GM18511 (cell line): ENCODE data around the gene GIGYF2.

Source experiments
- ATAC-seq: cut with Tn5 transposase; IDR thresholded peaks from one replicate; pipeline ENCODE4 v1.9.1; 2021; ENCODE audit warnings: mild to moderate bottlenecking, moderate library complexity; ENCODE audit not compliant: unreplicated experiment

Gene GIGYF2

GRCh38 chr2:232859385-232859916 lies 162.3 kb downstream of the GIGYF2 start:
- no peak for ATAC-seq

GRCh38 chr2:232860593-232861241 lies 163.6 kb downstream of the GIGYF2 start:
- ATAC-seq, result no peak

- no peak for ATAC-seq
Observed at GRCh38 chr2:232861353-232861752, 164.2 kb downstream of the GIGYF2 start.

DNA sequence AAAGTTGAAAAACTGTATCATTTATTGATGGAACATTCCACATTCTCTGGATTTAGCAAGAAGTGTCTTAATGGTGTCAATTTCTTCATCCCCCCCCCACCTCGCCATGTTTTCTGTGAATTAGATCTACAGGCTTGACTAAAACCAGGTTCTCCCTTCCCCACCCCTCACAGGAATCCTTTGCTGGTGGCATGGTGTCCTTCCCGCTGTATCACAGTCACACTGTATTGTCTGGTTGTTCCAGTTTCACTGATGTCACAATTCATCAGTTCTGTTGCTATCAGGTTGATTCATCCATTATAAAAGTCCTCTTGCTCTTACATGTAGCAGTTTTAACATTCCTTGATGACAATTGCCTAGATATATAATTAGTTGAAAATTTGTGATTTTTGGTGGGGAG lies 166.9 kb downstream of the GIGYF2 start:
- ATAC-seq, result no peak

- ATAC-seq, result no peak
Observed at GRCh38 chr2:232865165-232865564, 168.0 kb downstream of the GIGYF2 start.

DNA sequence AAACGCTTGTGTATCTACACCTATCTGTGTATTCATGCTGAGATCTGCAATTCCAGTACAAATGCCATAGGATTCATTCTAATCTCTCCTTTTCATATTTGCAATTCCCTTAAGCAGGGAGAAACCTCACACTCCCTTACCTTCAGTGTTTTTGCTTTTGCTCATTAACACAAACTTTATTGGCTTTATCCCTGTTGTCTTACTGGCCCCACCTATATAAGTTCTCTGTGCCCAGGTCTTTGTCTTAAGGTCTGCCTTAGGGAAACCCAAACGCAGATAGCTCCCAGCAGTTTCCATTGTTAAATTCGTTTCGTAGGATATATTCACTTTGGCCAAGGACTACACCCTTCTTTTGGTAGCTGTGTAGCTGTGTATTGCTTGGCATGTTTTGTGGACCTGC lies 169.0 kb downstream of the GIGYF2 start:
- no peak for ATAC-seq

- no peak for ATAC-seq
Observed at GRCh38 chr2:232869138-232870017, 172.2 kb downstream of the GIGYF2 start.

DNA sequence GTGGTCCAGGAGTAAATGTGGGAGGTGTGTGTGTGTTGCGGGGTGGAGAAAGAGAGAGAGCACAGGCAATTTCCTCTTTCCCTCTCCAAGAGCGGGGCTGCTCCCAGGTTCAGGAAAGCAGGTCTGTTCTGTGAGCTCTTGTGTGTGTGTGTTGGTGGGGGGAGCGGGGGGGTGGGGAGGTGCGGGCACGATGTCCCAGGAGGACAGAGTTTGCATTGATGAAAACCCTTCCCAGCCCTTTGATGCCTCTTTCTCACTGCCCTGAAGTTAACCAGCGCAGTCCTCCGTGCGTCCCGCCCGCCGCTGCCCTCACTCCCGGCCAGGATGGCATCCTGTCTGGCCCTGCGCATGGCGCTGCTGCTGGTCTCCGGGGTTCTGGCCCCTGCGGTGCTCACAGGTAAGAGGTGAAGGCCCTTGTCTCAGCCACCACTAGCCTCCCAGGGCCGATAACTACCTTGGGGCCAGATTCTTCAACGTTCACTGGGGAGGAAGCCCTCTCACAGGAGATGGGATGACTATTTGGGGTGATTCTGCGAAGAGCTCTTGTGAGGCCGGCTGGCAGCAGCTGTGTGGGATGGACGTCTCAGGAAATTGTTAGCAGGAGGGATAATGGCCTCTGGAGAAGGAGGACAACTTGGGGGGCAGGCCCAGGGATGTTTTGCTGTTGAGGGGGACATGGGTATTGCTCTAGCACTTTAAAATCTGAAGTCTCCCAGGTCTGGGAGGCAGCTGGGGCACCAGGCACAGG lies 173.1 kb downstream of the GIGYF2 start, which contains the start of gene SNORC:
TSS of gene SNORC (plus strand) at position 247 of the 748 bp plus-strand sequence. CDS start at position 325, 78 bp downstream.
- ATAC-seq, result no peak

- ATAC-seq, result no peak
Observed at GRCh38 chr2:232870766-232871371, 173.7 kb downstream of the GIGYF2 start.

- ATAC-seq, result no peak
Observed at GRCh38 chr2:232871418-232871834, 174.3 kb downstream of the GIGYF2 start.

- no peak for ATAC-seq
Observed at GRCh38 chr2:232871835-232872736, 175.0 kb downstream of the GIGYF2 start.

DNA sequence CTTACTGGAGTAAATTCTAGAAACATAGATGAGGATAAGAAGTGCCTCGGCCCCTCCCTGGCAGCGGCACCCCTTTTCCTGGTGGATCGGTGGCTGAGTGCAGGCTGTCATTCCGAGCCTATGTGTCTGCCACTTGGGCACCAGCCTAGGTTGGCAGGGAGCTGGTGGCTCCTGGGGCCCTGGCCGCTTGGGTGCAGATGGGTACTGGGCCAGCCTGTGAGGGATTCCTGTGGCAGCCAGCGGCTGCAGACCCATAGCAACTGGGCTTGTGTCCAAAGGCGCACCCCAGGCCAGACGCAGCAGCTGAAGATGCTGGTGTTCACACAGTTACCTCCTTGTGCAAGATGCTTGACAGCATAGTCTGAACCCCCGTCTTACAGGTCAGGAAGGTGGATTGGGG lies 175.7 kb downstream of the GIGYF2 start:
- no peak for ATAC-seq

DNA sequence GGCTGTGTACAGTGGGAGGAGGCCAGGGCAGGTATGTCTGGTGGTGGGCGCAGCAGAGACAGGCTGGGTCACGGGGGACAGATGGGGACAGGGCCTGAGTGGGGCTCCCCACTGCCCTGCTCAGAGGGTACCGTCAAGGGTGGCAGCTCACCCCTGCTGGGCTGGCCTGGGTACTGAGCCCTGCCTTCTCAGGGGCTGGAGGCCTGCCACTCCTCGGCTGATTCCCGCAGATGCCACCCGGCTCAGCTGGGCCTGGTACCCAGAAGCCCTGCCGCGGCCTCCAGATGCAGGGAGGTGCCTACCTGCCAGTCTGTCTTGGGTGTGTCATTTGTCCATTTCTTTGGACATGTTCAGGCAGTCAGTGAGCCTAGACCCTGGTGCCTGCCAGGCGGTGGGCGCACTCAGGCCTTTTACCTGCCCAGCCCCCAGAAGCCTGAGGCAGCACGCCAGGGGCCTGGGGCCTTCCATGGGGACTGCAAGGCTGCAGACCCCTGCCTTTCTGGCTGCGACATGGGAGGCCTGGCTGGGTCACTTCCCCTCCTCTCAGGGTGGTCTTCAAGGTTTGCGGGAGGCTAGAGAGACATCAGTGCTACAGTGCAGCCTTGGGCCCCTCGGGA lies 176.3 kb downstream of the GIGYF2 start:
- ATAC-seq, result no peak

GRCh38 chr2:232873909-232874641 lies 176.9 kb downstream of the GIGYF2 start:
- ATAC-seq, result no peak

DNA sequence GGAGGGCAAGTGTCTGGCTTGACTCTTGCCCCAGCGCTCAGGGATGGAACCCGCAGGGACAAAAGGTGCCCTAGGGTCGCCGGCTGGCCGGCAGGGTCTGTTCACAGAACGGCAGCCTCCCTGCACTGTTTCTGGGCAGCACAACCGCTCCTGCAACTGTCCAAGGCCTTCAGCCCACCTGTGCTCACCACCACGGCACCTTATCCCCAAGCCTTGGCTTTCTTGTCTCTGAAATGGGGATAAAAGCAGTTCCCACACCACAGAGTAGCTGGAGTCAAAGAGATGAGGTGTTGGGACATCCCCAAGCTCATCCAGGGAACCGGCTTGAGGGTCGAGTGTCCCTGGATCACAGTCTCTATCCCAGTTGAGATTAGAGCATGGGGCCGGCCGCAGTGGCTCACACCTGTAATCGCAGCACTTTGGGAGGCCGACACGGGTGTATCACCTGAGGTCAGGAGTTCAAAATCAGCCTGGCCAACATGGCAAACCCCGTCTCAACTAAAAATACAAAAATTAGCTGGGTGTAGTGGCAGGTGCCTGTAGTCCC lies 177.6 kb downstream of the GIGYF2 start:
- no peak for ATAC-seq

DNA sequence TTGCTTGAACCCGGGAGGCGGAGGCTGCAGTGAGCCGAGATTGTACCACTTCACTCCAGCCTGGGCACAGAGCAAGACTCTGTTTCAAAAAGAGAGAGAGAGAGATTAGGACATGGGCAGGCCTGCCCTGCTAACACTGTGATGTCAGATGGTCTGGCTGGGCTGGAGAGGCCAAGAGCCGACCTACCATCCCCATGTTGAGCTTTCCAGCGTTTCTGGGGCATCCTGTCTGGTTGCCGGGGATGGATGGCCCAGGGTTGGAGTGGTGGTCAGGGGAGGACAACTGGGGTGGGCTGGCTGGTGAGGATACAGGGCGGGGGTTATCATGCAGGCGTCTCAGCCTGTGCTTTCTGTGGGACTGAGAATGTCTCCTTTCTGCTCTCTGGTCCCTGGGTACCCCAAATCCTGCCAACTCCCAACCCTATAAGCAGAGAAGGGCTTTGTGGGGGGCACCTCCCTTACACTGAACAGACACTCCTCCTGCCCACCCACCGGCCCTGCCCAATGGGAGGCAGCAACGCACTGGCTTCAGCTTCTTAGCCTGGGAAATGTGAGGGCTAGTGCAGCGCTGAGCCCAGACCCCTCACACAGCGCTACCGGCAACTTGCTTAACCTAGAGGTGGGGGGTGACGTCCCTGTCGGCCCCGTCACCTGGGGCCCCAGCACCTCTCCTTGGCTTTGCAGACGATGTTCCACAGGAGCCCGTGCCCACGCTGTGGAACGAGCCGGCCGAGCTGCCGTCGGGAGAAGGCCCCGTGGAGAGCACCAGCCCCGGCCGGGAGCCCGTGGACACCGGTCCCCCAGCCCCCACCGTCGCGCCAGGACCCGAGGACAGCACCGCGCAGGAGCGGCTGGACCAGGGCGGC lies 178.4 kb downstream of the GIGYF2 start:
- no peak for ATAC-seq
